Right atrium auricular region (tissue), 2 donors: ENCODE results near the gene SPATA4. TPM values are rescaled to one million over a fixed set of nuclear protein-coding genes. Genes with fewer than 3 reads are reported as not detected.

Experiments
- DNase-seq: peaks from one replicate; pipeline ENCODE4 v3.0.0-alpha.2; 2019; ENCODE audit warnings: low spot score
- H3K27ac ChIP-seq, 2 donors: fragments of 200-600 bp; sonication (generic); 1 replicate in 1 of 2; 2 replicates in 1 of 2; pipeline ENCODE4 v1.5.1; 2016 to 2019
- H3K27me3 ChIP-seq, 2 donors: fragments of 200-600 bp; sonication (generic); one replicate each; pipeline versions ENCODE4 v1.5.1 to v1.6.0; 2017 to 2019
- H3K36me3 ChIP-seq: fragments of 200-600 bp; sonication (generic); one replicate; pipeline ENCODE4 v1.5.1; 2016
- H3K4me1 ChIP-seq, 2 donors: fragments of 200-600 bp; sonication (generic); one replicate each; pipeline versions ENCODE4 v1.5.1 to v1.6.0; 2017 to 2019
- H3K4me3 ChIP-seq, 2 donors: fragments of 200-600 bp; sonication (generic); 1 replicate in 1 of 2; 2 replicates in 1 of 2; pipeline ENCODE4 v1.5.1; 2017 to 2019; ENCODE audit warnings: mild to moderate bottlenecking in 1 of 2, moderate library complexity in 1 of 2
- H3K9me3 ChIP-seq, 2 donors: fragments of 200-600 bp; sonication (generic); one replicate each; pipeline ENCODE4 v1.5.1; 2019
- CTCF ChIP-seq, 2 donors: fragments of 200-600 bp; sonication (generic); IDR thresholded peaks; one replicate each; pipeline ENCODE4 v1.5.1; 2019; ENCODE audit warnings: antibody characterized with exemption in 2 of 2
- total RNA-seq, 2 donors: library from RNA; depleted of rRNA; stranded (reverse); fragments of >200 nt; gene quantifications; one replicate each; pipeline ENCODE4 v1.1.0, GENCODE V29; 2016

Gene SPATA4
- total RNA-seq, 2 donors from 2014 or later, result 0.28 to 4.4 TPM

GRCh38 chr4:176205299-176205698, 9.9 kb upstream of the SPATA4 start:
- Histone ChIP-seq H3K4me1 (no peaks in the 10 kb centered on the region), H3K27ac (no peak overlapping the region), H3K9me3 (no peaks in the 10 kb centered on the region), H3K36me3 (no peaks in the 10 kb centered on the region), H3K4me3 (no peak overlapping the region), H3K27me3 (no peaks in the 10 kb centered on the region)
- no peak for DNase-seq
- TF ChIP-seq CTCF (IDR thresholded peaks at IDR 0.05), result no peak

DNA sequence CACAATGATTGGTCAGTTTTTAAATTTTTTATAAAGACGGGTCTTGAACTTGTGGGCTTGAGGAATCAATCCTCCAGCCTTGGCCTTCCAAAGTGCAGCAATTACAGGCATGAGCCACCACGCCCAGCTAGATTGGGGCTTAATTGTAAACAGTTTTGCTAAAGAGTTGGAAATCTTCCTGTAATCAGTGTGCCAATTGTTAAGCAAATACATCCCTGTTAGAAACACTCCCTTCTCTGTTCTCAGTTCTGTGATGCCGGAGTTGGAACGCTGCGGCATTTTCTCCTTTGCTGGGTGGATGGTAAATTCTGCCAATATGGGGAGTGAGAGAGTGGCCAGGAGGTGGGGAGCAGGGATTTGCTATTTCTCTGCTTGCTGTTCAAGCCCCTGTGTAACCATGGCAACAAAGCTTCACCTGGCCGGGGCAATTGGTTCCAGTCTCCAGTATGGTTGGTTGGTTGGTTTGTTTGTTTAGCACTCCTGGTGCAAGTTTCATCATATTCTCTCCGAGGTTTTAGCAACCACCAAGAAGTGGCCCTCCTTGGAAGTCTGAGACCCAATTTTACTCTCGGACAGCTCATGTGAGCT, 3.0 kb upstream of the SPATA4 start:
- TF ChIP-seq CTCF (IDR thresholded peaks at IDR 0.05), result no peak
- Histone ChIP-seq H3K36me3 (no peaks in the 10 kb centered on the region), H3K27ac (no peak overlapping the region), H3K4me1 (peaks cover 0 to 4% of the 10 kb centered on the region in 2 donors), H3K27me3 (no peaks in the 10 kb centered on the region), H3K9me3 (no peaks in the 10 kb centered on the region), H3K4me3 (no peak overlapping the region)
- DNase-seq, result no peak

- H3K4me3 ChIP-seq, result no peak overlapping the region
- H3K27me3 ChIP-seq, result no peaks in the 10 kb centered on the region
- TF ChIP-seq CTCF (IDR thresholded peaks at IDR 0.05), result no peak
- no peaks in the 10 kb centered on the region for H3K9me3 ChIP-seq
- H3K4me1 ChIP-seq, result peaks cover 0 to 4% of the 10 kb centered on the region in 2 donors
- no peaks in the 10 kb centered on the region for H3K36me3 ChIP-seq
- DNase-seq, result no peak
- H3K27ac ChIP-seq, result no peak overlapping the region
These were observed 1.4 kb downstream of the SPATA4 start for GRCh38 chr4:176193938-176194337.

DNA sequence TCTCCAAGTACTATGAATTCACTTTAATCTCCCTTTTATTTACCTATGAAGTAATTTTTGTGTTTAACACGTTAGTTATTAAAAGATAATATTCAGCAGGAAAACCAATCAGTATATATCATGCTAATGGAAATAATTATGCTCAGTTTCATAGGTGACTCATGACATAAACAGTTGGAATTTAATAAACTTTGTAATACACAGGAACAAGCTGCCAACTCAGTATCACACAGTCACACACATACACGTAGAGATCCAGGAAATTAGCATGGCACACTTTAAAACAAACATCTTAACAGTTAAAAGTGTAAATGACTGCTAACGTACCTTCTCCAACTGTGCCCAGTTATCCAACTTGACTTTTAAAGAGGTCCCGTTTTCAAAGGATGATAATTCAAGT, 2.3 kb downstream of the SPATA4 start:
- H3K4me1 ChIP-seq, result peaks cover 0 to 4% of the 10 kb centered on the region in 2 donors
- TF ChIP-seq CTCF (IDR thresholded peaks at IDR 0.05), result no peak
- no peak overlapping the region for H3K4me3 ChIP-seq
- H3K9me3 ChIP-seq, result no peaks in the 10 kb centered on the region
- no peak for DNase-seq
- no peaks in the 10 kb centered on the region for H3K36me3 ChIP-seq
- H3K27me3 ChIP-seq, result no peaks in the 10 kb centered on the region
- no peak overlapping the region for H3K27ac ChIP-seq

DNA sequence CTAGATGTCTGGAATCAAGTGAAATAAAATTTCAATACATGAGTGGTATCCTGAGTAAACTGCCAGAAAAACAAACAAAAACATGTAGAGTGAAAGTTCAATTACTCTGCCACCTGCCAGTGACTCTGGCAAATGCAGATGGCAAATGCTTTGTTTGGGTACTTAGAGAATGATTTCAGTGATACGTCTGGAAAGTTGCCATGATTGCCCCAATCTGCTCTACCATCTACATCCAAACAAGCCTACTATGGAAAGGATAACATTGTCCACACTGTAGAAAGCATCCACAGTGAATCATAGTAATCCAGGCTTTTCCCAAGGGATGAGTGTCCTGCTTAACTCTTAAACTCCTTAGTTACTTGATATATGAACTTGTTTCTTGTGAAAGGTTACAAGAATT, 3.4 kb downstream of the SPATA4 start:
- no peaks in the 10 kb centered on the region for H3K27me3 ChIP-seq
- no peaks in the 10 kb centered on the region for H3K36me3 ChIP-seq
- H3K9me3 ChIP-seq, result no peaks in the 10 kb centered on the region
- no peak overlapping the region for H3K27ac ChIP-seq
- H3K4me3 ChIP-seq, result no peak overlapping the region
- no peak for DNase-seq
- TF ChIP-seq CTCF (IDR thresholded peaks at IDR 0.05), result no peak
- peaks cover 0 to 4% of the 10 kb centered on the region in 2 donors for H3K4me1 ChIP-seq
